Measurements from ENCODE around the gene INCA1. TPM values are rescaled to one million over a fixed set of nuclear protein-coding genes. Genes with fewer than 3 reads are reported as not detected.

INCA1 gene
- total and polyA plus RNA-seq, 2 experiments from 2014 or later = 2.7 to 4.1 TPM

GRCh38 chr17:5020502-5021023 is 23.2 kb upstream of the INCA1 start:
- no peak for DNase-seq (ENCODE audit: low spot score)
- Histone ChIP-seq H3K36me3 (replicated peaks; ENCODE audit: insufficient read depth, low read depth) (no peaks in the 10 kb centered on the region), H3K79me2 (no peaks in the 10 kb centered on the region), H3K4me3 (no peak overlapping the region), H3K9me2 (replicated peaks; ENCODE audit: insufficient read depth) (no peaks in the 10 kb centered on the region), H3K4me2 (no peak overlapping the region), H3K27ac (no peak overlapping the region), H4K20me1 (ENCODE audit: insufficient read depth, poor library complexity, severe bottlenecking) (no peaks in the 10 kb centered on the region), H2AFZ (no peak overlapping the region), H3K4me1 (ENCODE audit: insufficient read depth) (no peaks in the 10 kb centered on the region), H3K27me3 (no peaks in the 10 kb centered on the region), H3K9me3 (ENCODE audit: low read depth) (no peaks in the 10 kb centered on the region)
- 96% methylated on average over 20 of the region's 20 CpGs for WGBS (ENCODE audit: low lambda C conversion rate, missing lambda C conversion rate)
- TF ChIP-seq EZH2phosphoT487 (IDR thresholded peaks at IDR 0.05; ENCODE audit: low read depth, severe bottlenecking, unreplicated experiment) = no peak
- no peak for TF ChIP-seq EZH2 (IDR thresholded peaks at IDR 0.05; ENCODE audit: borderline replicate concordance)
- no peak for TF ChIP-seq CTCF (IDR thresholded peaks at IDR 0.05; ENCODE audit: poor library complexity)

DNA sequence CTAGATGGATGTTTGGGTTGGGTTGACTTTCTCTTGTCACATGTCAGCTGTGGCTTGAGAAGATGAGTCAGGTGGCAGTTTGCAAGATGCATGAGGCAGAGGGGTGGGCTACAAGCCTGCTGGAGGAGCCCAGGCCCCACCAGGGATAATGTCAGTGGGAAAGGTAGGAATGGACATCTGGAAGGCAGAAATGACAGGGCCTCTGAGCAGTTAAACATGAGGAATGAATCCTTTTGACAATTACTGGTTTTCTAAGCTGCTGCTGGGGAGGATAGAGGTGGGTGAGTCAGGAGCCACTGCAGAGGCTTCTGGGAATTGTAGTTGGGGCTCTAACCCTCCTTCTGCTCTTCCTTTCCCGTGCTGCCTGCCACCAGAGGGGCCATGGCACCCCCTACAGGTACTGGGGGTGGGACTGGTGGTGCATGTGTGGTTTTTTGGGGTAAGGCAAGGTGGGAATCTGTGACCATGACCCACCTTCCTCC is 22.2 kb upstream of the INCA1 start:
- Histone ChIP-seq H3K9me2 (replicated peaks; ENCODE audit: insufficient read depth) (no peaks in the 10 kb centered on the region), H3K36me3 (replicated peaks; ENCODE audit: insufficient read depth, low read depth) (no peaks in the 10 kb centered on the region), H3K27ac (no peak overlapping the region), H3K4me2 (no peak overlapping the region), H3K79me2 (no peaks in the 10 kb centered on the region), H3K27me3 (no peaks in the 10 kb centered on the region), H2AFZ (no peak overlapping the region), H4K20me1 (ENCODE audit: insufficient read depth, poor library complexity, severe bottlenecking) (no peaks in the 10 kb centered on the region), H3K9me3 (ENCODE audit: low read depth) (no peaks in the 10 kb centered on the region), H3K4me3 (no peak overlapping the region), H3K4me1 (ENCODE audit: insufficient read depth) (no peaks in the 10 kb centered on the region)
- 70% methylated on average over 1 of the region's 1 CpG for WGBS (ENCODE audit: low lambda C conversion rate, missing lambda C conversion rate)
- no peak for DNase-seq (ENCODE audit: low spot score)
- TF ChIP-seq CTCF (IDR thresholded peaks at IDR 0.05; ENCODE audit: poor library complexity) (no peak), EZH2phosphoT487 (IDR thresholded peaks at IDR 0.05; ENCODE audit: low read depth, severe bottlenecking, unreplicated experiment) (no peak), EZH2 (IDR thresholded peaks at IDR 0.05; ENCODE audit: borderline replicate concordance) (no peak)

DNA sequence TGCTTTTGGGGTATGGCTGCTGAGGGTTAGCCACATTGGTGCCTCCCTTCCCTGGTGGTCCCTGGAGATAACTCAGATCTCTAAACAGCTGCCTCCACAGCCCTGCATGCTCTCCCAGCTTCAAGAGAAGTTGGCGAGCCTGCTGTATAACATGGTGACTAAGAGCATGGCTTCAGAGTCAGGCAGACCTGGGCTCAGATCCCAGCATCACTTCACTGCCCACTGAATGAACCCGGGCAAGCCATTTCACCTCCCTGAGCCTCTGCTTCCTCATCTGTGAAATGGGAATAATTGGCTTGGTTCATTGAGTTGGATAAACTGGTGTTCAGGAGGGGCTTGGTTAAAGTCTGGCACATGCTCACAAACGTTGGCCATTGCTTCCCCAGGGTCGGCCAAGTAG is 17.0 kb upstream of the INCA1 start:
- no peaks in the 10 kb centered on the region for H3K27me3 ChIP-seq

More for the DNA sequence above, 17.0 kb upstream of the INCA1 start:
- H3K4me3 ChIP-seq = no peak overlapping the region
- H4K20me1 ChIP-seq (ENCODE audit: insufficient read depth, poor library complexity, severe bottlenecking) = no peaks in the 10 kb centered on the region
- H3K36me3 ChIP-seq (replicated peaks; ENCODE audit: insufficient read depth, low read depth) = no peaks in the 10 kb centered on the region
- H3K9me3 ChIP-seq (ENCODE audit: low read depth) = no peaks in the 10 kb centered on the region
- TF ChIP-seq EZH2phosphoT487 (IDR thresholded peaks at IDR 0.05; ENCODE audit: low read depth, severe bottlenecking, unreplicated experiment) (no peak), CTCF (IDR thresholded peaks at IDR 0.05; ENCODE audit: poor library complexity) (no peak)
- H3K79me2 ChIP-seq = no peaks in the 10 kb centered on the region
- no peaks in the 10 kb centered on the region for H3K4me1 ChIP-seq (ENCODE audit: insufficient read depth)
- no peak for DNase-seq (ENCODE audit: low spot score)
- H3K4me2 ChIP-seq = no peak overlapping the region
- H3K27ac ChIP-seq = no peak overlapping the region
- 95% methylated on average over 4 of the region's 4 CpGs for WGBS (ENCODE audit: low lambda C conversion rate, missing lambda C conversion rate)
- H2AFZ ChIP-seq = no peak overlapping the region
- H3K9me2 ChIP-seq (replicated peaks; ENCODE audit: insufficient read depth) = no peaks in the 10 kb centered on the region

All from hepatocyte (in vitro differentiated cells).